Calu3 (cell line): Measurements from ENCODE around the gene SLC35F4. TPM values are rescaled to one million over a fixed set of nuclear protein-coding genes. Genes with fewer than 3 reads are reported as not detected.

Source experiments
- BruUV-seq: library from RNA; stranded (reverse); fragments of 400-500 nt; replicated peaks from 2 replicates; lab custom pipeline; 2021; lab: Mats Ljungman, UMichigan
- CTCF ChIA-PET: fragments of 300-600 bp; sonication (Branson Sonifier 250); formaldehyde crosslinking; loops from one replicate; lab custom pipeline; 2022; ENCODE audit warnings: antibody characterized with exemption; lab: Charles Lee
- DNase-seq: peaks from one replicate; pipeline ENCODE4 v3.0.0; 2022
- H3K27ac Mint-ChIP-seq: one replicate; pipeline ENCODE4 v1.8.0; 2022; ENCODE audit warnings: mixed read lengths; ENCODE audit not compliant: unreplicated experiment
- H3K27me3 Mint-ChIP-seq: one replicate; pipeline ENCODE4 v1.8.0; 2022; ENCODE audit warnings: mixed read lengths; ENCODE audit not compliant: unreplicated experiment
- H3K36me3 Mint-ChIP-seq: one replicate; pipeline ENCODE4 v1.8.0; 2022; ENCODE audit warnings: mild to moderate bottlenecking, moderate library complexity, mixed read lengths; ENCODE audit not compliant: insufficient read depth, unreplicated experiment
- H3K4me1 Mint-ChIP-seq: one replicate; pipeline ENCODE4 v1.8.0; 2022; ENCODE audit warnings: mild to moderate bottlenecking, low read depth, mixed read lengths; ENCODE audit not compliant: unreplicated experiment
- H3K4me3 Mint-ChIP-seq: one replicate; pipeline ENCODE4 v1.8.0; 2022; ENCODE audit warnings: mild to moderate bottlenecking, low read depth, moderate library complexity, mixed read lengths; ENCODE audit not compliant: unreplicated experiment
- H3K9me3 Mint-ChIP-seq: one replicate; pipeline ENCODE4 v1.8.0; 2022; ENCODE audit warnings: low read depth, mixed read lengths; ENCODE audit not compliant: unreplicated experiment
- intact Hi-C: fragments of 100-400 bp; cut with micrococcal nuclease; formaldehyde crosslinking; loops from one replicate; pipeline ENCODE4 v1.10.0; 2022; ENCODE audit not compliant: unreplicated experiment
- total RNA-seq: library from RNA; stranded (reverse); gene quantifications from 2 replicates; pipeline ENCODE4 v1.2.3, GENCODE V29; 2022
- TF ChIP-seq, protein P1 (sequence below): fragments of 200-600 bp; IDR thresholded peaks from one replicate; pipeline ENCODE4 v1.8.0; 2022; ENCODE audit warnings: antibody characterized with exemption; ENCODE audit not compliant: unreplicated experiment

Gene SLC35F4
- total RNA-seq, 1 experiment from 2014 or later, result not detected

GRCh38 chr14:57820581-57820980, 45.3 kb downstream of the SLC35F4 start:
- TF ChIP-seq, protein P1, sequence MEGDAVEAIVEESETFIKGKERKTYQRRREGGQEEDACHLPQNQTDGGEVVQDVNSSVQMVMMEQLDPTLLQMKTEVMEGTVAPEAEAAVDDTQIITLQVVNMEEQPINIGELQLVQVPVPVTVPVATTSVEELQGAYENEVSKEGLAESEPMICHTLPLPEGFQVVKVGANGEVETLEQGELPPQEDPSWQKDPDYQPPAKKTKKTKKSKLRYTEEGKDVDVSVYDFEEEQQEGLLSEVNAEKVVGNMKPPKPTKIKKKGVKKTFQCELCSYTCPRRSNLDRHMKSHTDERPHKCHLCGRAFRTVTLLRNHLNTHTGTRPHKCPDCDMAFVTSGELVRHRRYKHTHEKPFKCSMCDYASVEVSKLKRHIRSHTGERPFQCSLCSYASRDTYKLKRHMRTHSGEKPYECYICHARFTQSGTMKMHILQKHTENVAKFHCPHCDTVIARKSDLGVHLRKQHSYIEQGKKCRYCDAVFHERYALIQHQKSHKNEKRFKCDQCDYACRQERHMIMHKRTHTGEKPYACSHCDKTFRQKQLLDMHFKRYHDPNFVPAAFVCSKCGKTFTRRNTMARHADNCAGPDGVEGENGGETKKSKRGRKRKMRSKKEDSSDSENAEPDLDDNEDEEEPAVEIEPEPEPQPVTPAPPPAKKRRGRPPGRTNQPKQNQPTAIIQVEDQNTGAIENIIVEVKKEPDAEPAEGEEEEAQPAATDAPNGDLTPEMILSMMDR, result no peak

DNA sequence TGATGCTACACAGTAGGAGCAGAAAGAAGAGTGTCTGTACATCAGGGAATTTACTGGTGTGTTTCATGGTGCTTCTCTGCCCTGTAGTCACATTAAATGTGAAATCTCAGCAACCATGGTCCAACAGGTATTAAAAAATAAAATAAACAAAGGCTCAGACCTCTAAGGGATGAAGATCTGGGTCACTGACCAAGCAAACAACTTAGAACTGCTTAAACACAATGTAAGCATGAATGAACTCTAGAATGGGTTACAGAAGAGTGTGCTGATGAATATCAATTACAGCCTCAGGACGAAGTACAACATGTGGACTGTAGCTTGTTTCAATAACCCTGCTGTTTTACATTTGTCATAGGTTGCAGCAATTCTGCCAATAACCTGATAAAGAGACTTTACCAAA, 47.4 kb downstream of the SLC35F4 start:
- H3K27ac Mint-ChIP-seq, result no peak overlapping the region
- no peaks in the 10 kb centered on the region for H3K4me1 Mint-ChIP-seq
- peaks cover 3% of the 10 kb centered on the region for H3K36me3 Mint-ChIP-seq
- H3K9me3 Mint-ChIP-seq, result no peaks in the 10 kb centered on the region
- no peak overlapping the region for H3K4me3 Mint-ChIP-seq
- no peak for DNase-seq
- intact Hi-C loops, result no loop called here
- CTCF ChIA-PET, result no interaction called here
- H3K27me3 Mint-ChIP-seq, result peaks cover 5% of the 10 kb centered on the region
- BruUV-seq, result no TSS peak
- TF ChIP-seq, protein P1, result no peak

More at GRCh38 chr14:57820581-57820980, 45.3 kb downstream of the SLC35F4 start:
- intact Hi-C loops, result no loop called here
- BruUV-seq, result no TSS peak
- H3K4me3 Mint-ChIP-seq, result no peak overlapping the region
- H3K9me3 Mint-ChIP-seq, result no peaks in the 10 kb centered on the region
- no peak for DNase-seq
- no peaks in the 10 kb centered on the region for H3K4me1 Mint-ChIP-seq
- no peak overlapping the region for H3K27ac Mint-ChIP-seq
- peaks cover 26% of the 10 kb centered on the region for H3K27me3 Mint-ChIP-seq
- H3K36me3 Mint-ChIP-seq, result no peaks in the 10 kb centered on the region
- CTCF ChIA-PET, result no interaction called here

GRCh38 chr14:57816568-57817284, 49.2 kb downstream of the SLC35F4 start:
- BruUV-seq, result no TSS peak
- H3K4me1 Mint-ChIP-seq, result no peaks in the 10 kb centered on the region
- H3K9me3 Mint-ChIP-seq, result no peaks in the 10 kb centered on the region
- H3K4me3 Mint-ChIP-seq, result no peak overlapping the region
- intact Hi-C loops, result no loop called here
- CTCF ChIA-PET, result interaction anchor here (0.8 kb wide), 1 partner anchor 23 kb away, joined by 3 read pairs; no protein-coding TSS in a partner anchor
- H3K27me3 Mint-ChIP-seq, result no peaks in the 10 kb centered on the region
- no peak overlapping the region for H3K27ac Mint-ChIP-seq
- no peak for DNase-seq
- peaks cover 3% of the 10 kb centered on the region for H3K36me3 Mint-ChIP-seq
- TF ChIP-seq, protein P1, result no peak

GRCh38 chr14:57814726-57815125, 51.2 kb downstream of the SLC35F4 start:
- DNase-seq, result no peak
- Mint-ChIP-seq H3K27me3 (no peaks in the 10 kb centered on the region), H3K36me3 (peaks cover 3% of the 10 kb centered on the region), H3K9me3 (no peaks in the 10 kb centered on the region), H3K4me1 (no peaks in the 10 kb centered on the region), H3K27ac (no peak overlapping the region), H3K4me3 (no peak overlapping the region)
- BruUV-seq, result no TSS peak
- intact Hi-C loops, result no loop called here
- TF ChIP-seq, protein P1, result no peak
- CTCF ChIA-PET, result no interaction called here
